Heart left ventricle (tissue), 13 donors: ENCODE data around the gene STARD9.

Experiments used
- POLR2A ChIP-seq, 2 donors: fragments of 450-650 bp; IDR thresholded peaks; one replicate each; pipeline ENCODE4 v1.6.1; 2017; ENCODE audit warnings: antibody characterized with exemption in 2 of 2, mild to moderate bottlenecking in 2 of 2, moderate library complexity in 2 of 2
- TF ChIP-seq, protein P1 (sequence below), 12 donors: fragments of 200-600 bp; sonication (generic) in 4 of 12; IDR thresholded peaks; one replicate each; pipeline versions ENCODE4 v1.5.0 to v1.8.0; 2018 to 2022; ENCODE audit warnings: antibody characterized with exemption in 12 of 12, mild to moderate bottlenecking in 5 of 12
- donor health status: ischemic (EF 13 %, LVEDD 7.1; RV severe dilation, severe dysfunction).
- donor health status: DM: no; HTN: yes; CAD: no.
- donor health status: DM: no; HTN: no; CAD: no.
- donor health status: ischemic (EF 25% LVEDD 6.9; RV normal size, moderate dysfunction).
- donor health status: ischemic (EF 25% LVEDD 5.7; RV mildly dilated, moderate dysfunction).
- donor health status: ischemic (EF 35%, LVEDD 5.7; RV mildly dilated, moderate dysfunction).
- donor health status: nonischemic (EF 11% LVEDD 7.7; RV severe dilation, severe dysfunction).
- donor health status: DM: yes; HTN: yes; CAD: no.
- donor health status: PGD.
- donor health status: ischemic (EF 29% LVEDD 5.4; RV normal size, mild dysfunction).
- donor health status: nonischemic (EF 23%, LVEDD 6.1; RV moderate dilation, normal function).

DNA sequence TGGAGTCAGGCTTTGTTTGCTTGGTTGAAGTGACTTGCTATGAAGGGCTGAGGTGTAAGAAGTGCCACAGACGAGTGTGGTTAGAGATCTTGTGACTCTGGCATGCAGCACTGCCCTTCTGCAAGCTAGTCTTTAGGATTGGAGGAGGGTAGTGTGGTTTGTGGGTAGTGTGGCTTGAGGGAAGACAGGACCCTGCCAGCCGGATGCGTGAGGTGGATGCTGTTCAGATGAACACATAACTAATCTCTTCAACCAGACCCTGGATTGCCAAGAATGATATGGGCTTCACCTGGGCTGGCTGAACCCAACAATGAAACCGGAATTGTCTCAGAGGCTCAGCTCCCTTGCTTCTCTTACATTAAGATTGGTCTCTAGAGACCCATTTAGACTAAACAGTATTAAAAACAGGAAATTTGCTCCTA is 32.7 kb downstream of the STARD9 start:
- TF ChIP-seq, protein P1, sequence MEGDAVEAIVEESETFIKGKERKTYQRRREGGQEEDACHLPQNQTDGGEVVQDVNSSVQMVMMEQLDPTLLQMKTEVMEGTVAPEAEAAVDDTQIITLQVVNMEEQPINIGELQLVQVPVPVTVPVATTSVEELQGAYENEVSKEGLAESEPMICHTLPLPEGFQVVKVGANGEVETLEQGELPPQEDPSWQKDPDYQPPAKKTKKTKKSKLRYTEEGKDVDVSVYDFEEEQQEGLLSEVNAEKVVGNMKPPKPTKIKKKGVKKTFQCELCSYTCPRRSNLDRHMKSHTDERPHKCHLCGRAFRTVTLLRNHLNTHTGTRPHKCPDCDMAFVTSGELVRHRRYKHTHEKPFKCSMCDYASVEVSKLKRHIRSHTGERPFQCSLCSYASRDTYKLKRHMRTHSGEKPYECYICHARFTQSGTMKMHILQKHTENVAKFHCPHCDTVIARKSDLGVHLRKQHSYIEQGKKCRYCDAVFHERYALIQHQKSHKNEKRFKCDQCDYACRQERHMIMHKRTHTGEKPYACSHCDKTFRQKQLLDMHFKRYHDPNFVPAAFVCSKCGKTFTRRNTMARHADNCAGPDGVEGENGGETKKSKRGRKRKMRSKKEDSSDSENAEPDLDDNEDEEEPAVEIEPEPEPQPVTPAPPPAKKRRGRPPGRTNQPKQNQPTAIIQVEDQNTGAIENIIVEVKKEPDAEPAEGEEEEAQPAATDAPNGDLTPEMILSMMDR (IDR thresholded peaks at IDR 0.05): no peak
- TF ChIP-seq POLR2A (IDR thresholded peaks at IDR 0.05): no peak
